ENCODE measurements around the gene EXT2. TPM values are rescaled to one million over a fixed set of nuclear protein-coding genes. Genes with fewer than 3 reads are reported as not detected.

EXT2 gene
- total and polyA plus RNA-seq, 2 of the 13 experiments (the other 11 are each of a cell fraction or from before 2014, with no cell fraction given) = 61.5 to 68.7 TPM

DNA sequence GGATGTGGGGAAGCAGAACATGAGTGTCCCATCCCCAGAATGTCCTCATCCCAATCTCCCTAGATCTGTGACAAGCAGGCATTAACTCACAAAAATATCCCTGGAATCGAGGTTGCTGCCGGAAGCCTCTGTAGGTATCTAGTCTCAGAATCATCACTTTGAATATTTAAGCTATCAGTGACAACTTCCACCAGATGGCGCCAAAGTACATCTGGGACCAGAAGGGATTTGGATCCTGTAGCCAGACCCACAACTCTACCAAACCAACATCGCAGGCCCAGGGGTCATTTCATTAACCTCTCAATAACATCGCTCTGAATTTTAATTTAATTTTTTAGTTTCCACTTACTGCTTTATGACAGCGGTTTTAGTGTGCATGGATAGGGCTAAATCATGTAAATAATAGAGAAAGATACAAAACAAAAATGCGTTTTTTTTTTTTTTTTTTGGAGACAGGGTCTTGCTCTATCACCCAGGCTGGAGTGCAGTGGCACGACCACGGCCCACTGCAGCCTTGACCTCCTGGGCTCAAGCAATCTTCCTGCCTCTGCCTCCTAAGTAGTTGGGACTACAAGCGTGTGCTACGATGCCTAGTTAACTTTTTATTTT is 1.1 kb upstream of the EXT2 start:
- 22% methylated on average over 10 of the region's 11 CpGs for WGBS (ENCODE audit: low lambda C conversion rate)
- ATAC-seq = peak; percentile 36; the same call in 2 of the 3 replicates
- no TSS peak for BruUV-seq (replicated peaks)
- Histone ChIP-seq H3K4me3 (replicated peaks in 1 of 3; ENCODE audit: insufficient read depth in 1 of 3, low read depth in 2 of 3, low read length in 3 of 3) (0 out of 6 replicates have a peak overlapping the region, but pooled peaks of 1 of the 3 experiments have one; percentile 14), H2AFZ (ENCODE audit: low read length) (no peak overlapping the region), H3K36me3 (replicated peaks in 1 of 2; ENCODE audit: control insufficient read depth in 1 of 2, insufficient read depth in 2 of 2, low read length in 2 of 2) (no peaks in the 10 kb centered on the region), H3K4me2 (ENCODE audit: low read depth, low read length) (peak overlapping the region; percentile 71), H3K9ac (ENCODE audit: insufficient read depth, low read depth, low read length) (no peak overlapping the region), H3K27me3 (ENCODE audit: control insufficient read depth in 1 of 2, insufficient read depth in 2 of 2, low read length in 2 of 2) (no peaks in the 10 kb centered on the region), H3K9me3 (ENCODE audit: low read length) (no peaks in the 10 kb centered on the region), H4K20me1 (ENCODE audit: insufficient read depth, low read length) (no peaks in the 10 kb centered on the region), H3K79me2 (ENCODE audit: insufficient read depth, low read length) (no peaks in the 10 kb centered on the region), H3K27ac (ENCODE audit: extremely low read length, insufficient read depth, low read length) (no peak overlapping the region), H3K4me1 (ENCODE audit: insufficient read depth, low read length) (peaks cover 19% of the 10 kb centered on the region)
- FAIRE-seq = peak; percentile 79
- intact Hi-C loops (cut with micrococcal nuclease; ENCODE audit: unreplicated experiment) = no loop called here
- CTCF ChIA-PET (ENCODE audit: low intra/inter-chr PET ratio, low total read pairs) = interaction anchor here (1.3 to 2.8 kb wide), 3 partner anchors 16 to 444 kb away, joined by 4 to 17 read pairs (median 7); no protein-coding TSS in a partner anchor
- in situ Hi-C loops (cut with HindIII; ENCODE audit: extremely low pct_ligation_motif_present, low pct_unique_long_range_greater_than_20kb) = loop anchor here (10.0 kb wide), 1 partner anchor 440 kb away; no protein-coding TSS in a partner anchor
- peak; percentile 79 for DNase-seq (ENCODE audit: low spot score)
- POLR2A ChIA-PET = no interaction called here
- TF ChIP-seq, protein P1, sequence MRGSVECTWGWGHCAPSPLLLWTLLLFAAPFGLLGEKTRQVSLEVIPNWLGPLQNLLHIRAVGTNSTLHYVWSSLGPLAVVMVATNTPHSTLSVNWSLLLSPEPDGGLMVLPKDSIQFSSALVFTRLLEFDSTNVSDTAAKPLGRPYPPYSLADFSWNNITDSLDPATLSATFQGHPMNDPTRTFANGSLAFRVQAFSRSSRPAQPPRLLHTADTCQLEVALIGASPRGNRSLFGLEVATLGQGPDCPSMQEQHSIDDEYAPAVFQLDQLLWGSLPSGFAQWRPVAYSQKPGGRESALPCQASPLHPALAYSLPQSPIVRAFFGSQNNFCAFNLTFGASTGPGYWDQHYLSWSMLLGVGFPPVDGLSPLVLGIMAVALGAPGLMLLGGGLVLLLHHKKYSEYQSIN (CRISPR knock-in tag; IDR thresholded peaks at IDR 0.05; ENCODE audit: borderline replicate concordance) = no peak
- TF ChIP-seq ATF1 (CRISPR knock-in tag; IDR thresholded peaks at IDR 0.05) = 0 out of 2 replicates have a peak, but pooled peaks have one; percentile 4
- TF ChIP-seq IKZF4 (CRISPR knock-in tag; IDR thresholded peaks at IDR 0.05; ENCODE audit: borderline replicate concordance, low read depth, not compliant biosample characterization) = no peak
- TF ChIP-seq SMC3 (IDR thresholded peaks at IDR 0.05; ENCODE audit: low read length) = peak; percentile 66
- TF ChIP-seq HOXA5 (CRISPR knock-in tag; IDR thresholded peaks at IDR 0.05) = no peak
- no peak for TF ChIP-seq YEATS2 (CRISPR knock-in tag; IDR thresholded peaks at IDR 0.05; ENCODE audit: borderline replicate concordance)
- no peak for TF ChIP-seq SOX6 (IDR thresholded peaks at IDR 0.05)
- TF ChIP-seq SOX6 (CRISPR knock-in tag; IDR thresholded peaks at IDR 0.05) = no peak
- TF ChIP-seq ZNF431 (CRISPR knock-in tag; IDR thresholded peaks at IDR 0.05; ENCODE audit: borderline replicate concordance, low read depth) = no peak
- no peak for TF ChIP-seq KLF12 (CRISPR knock-in tag; IDR thresholded peaks at IDR 0.05; ENCODE audit: borderline replicate concordance)
- TF ChIP-seq, protein P2, sequence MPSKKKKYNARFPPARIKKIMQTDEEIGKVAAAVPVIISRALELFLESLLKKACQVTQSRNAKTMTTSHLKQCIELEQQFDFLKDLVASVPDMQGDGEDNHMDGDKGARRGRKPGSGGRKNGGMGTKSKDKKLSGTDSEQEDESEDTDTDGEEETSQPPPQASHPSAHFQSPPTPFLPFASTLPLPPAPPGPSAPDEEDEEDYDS (CRISPR knock-in tag; IDR thresholded peaks at IDR 0.05) = no peak
- peak; percentile 70 for TF ChIP-seq STAG1 (CRISPR knock-in tag; IDR thresholded peaks at IDR 0.05)
- no peak for TF ChIP-seq RFXANK (CRISPR knock-in tag; IDR thresholded peaks at IDR 0.05)
- TF ChIP-seq ETV5 (CRISPR knock-in tag; IDR thresholded peaks at IDR 0.05; ENCODE audit: borderline replicate concordance) = no peak
- no peak for TF ChIP-seq SRF (IDR thresholded peaks at IDR 0.05; ENCODE audit: low read depth, low read length)
- TF ChIP-seq, protein P3, sequence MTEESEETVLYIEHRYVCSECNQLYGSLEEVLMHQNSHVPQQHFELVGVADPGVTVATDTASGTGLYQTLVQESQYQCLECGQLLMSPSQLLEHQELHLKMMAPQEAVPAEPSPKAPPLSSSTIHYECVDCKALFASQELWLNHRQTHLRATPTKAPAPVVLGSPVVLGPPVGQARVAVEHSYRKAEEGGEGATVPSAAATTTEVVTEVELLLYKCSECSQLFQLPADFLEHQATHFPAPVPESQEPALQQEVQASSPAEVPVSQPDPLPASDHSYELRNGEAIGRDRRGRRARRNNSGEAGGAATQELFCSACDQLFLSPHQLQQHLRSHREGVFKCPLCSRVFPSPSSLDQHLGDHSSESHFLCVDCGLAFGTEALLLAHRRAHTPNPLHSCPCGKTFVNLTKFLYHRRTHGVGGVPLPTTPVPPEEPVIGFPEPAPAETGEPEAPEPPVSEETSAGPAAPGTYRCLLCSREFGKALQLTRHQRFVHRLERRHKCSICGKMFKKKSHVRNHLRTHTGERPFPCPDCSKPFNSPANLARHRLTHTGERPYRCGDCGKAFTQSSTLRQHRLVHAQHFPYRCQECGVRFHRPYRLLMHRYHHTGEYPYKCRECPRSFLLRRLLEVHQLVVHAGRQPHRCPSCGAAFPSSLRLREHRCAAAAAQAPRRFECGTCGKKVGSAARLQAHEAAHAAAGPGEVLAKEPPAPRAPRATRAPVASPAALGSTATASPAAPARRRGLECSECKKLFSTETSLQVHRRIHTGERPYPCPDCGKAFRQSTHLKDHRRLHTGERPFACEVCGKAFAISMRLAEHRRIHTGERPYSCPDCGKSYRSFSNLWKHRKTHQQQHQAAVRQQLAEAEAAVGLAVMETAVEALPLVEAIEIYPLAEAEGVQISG (CRISPR knock-in tag; IDR thresholded peaks at IDR 0.05) = 0 out of 2 replicates have a peak, but pooled peaks have one; percentile 20
- TF ChIP-seq MLX (CRISPR knock-in tag; IDR thresholded peaks at IDR 0.05) = no peak
- TF ChIP-seq KAT7 (CRISPR knock-in tag; IDR thresholded peaks at IDR 0.05; ENCODE audit: borderline replicate concordance) = no peak
- TF ChIP-seq, protein P4, sequence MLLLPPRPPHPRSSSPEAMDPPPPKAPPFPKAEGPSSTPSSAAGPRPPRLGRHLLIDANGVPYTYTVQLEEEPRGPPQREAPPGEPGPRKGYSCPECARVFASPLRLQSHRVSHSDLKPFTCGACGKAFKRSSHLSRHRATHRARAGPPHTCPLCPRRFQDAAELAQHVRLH (CRISPR knock-in tag; IDR thresholded peaks at IDR 0.05; ENCODE audit: borderline replicate concordance, low read depth) = 0 out of 2 replicates have a peak, but pooled peaks have one; percentile 21
